Measurements from ENCODE around the gene TNFAIP8.
A peak's percentile ranks its signal among the peaks of the same experiment; 100 is the strongest.
"Not testable (repeated sequence)": the region's sequence is repeated elsewhere in the genome, so short reads cannot be mapped to it uniquely, and the experiment has no call there.

The TNFAIP8 gene

GRCh38 chr5:119395080-119395836 is 39.4 kb downstream of the TNFAIP8 start:
- no peak for DNase-seq (ENCODE audit: low read depth)

- no peak for DNase-seq (ENCODE audit: low read depth)
Measured at GRCh38 chr5:119396030-119396664, 40.3 kb downstream of the TNFAIP8 start.

GRCh38 chr5:119397518-119398380 is 41.9 kb downstream of the TNFAIP8 start:
- DNase-seq (ENCODE audit: low read depth), result peak; percentile 78

GRCh38 chr5:119398727-119399466 is 43.1 kb downstream of the TNFAIP8 start:
- DNase-seq (ENCODE audit: low read depth), result peak; percentile 55

GRCh38 chr5:119400245-119400644 is 44.4 kb downstream of the TNFAIP8 start:
- DNase-seq (ENCODE audit: low read depth), result peak; percentile 66

GRCh38 chr5:119402081-119402480 is 46.3 kb downstream of the TNFAIP8 start:
- DNase-seq (ENCODE audit: low read depth), result no peak

GRCh38 chr5:119402555-119402954 is 46.7 kb downstream of the TNFAIP8 start:
- DNase-seq (ENCODE audit: low read depth), result no peak

- DNase-seq (ENCODE audit: low read depth), result no peak
Measured at GRCh38 chr5:119404033-119404432, 48.2 kb downstream of the TNFAIP8 start.

GRCh38 chr5:119405419-119405818 is 49.6 kb downstream of the TNFAIP8 start:
- no peak for DNase-seq (ENCODE audit: low read depth)

GRCh38 chr5:119406551-119407110 is 50.8 kb downstream of the TNFAIP8 start:
- no peak for DNase-seq (ENCODE audit: low read depth)

GRCh38 chr5:119409235-119409815 is 53.5 kb downstream of the TNFAIP8 start:
- no peak for DNase-seq (ENCODE audit: low read depth)

GRCh38 chr5:119410448-119411159 is 54.8 kb downstream of the TNFAIP8 start:
- no peak for DNase-seq (ENCODE audit: low read depth)

- peak; percentile 75 for DNase-seq (ENCODE audit: low read depth)
Measured at GRCh38 chr5:119411361-119412278, 55.8 kb downstream of the TNFAIP8 start.

- DNase-seq (ENCODE audit: low read depth), result no peak
Measured at GRCh38 chr5:119412279-119413227, 56.7 kb downstream of the TNFAIP8 start.

GRCh38 chr5:119414124-119414734 is 58.4 kb downstream of the TNFAIP8 start:
- not testable (repeated sequence) for DNase-seq (ENCODE audit: low read depth)

- DNase-seq (ENCODE audit: low read depth), result peak; percentile 98
Measured at GRCh38 chr5:119417891-119418605, 62.2 kb downstream of the TNFAIP8 start.

- peak; percentile 95 for DNase-seq (ENCODE audit: low read depth)
Measured at GRCh38 chr5:119418606-119419100, 62.8 kb downstream of the TNFAIP8 start.
